Vagina (tissue), 2 donors: ENCODE results near the gene NPAS3. TPM values are rescaled to one million over a fixed set of nuclear protein-coding genes. Genes with fewer than 3 reads are reported as not detected.

ENCODE experiments used
- DNase-seq, 2 donors: peaks; one replicate each; pipeline ENCODE4 v3.0.0-alpha.2; 2017; ENCODE audit errors: extremely low spot score in 2 of 2
- H3K27ac ChIP-seq: fragments of 200-600 bp; sonication (generic); one replicate; pipeline ENCODE4 v1.5.1; 2019
- H3K27me3 ChIP-seq: fragments of 200-600 bp; sonication (generic); one replicate; pipeline ENCODE4 v1.5.1; 2019
- H3K36me3 ChIP-seq, 2 donors: fragments of 200-600 bp; sonication (generic); one replicate each; pipeline ENCODE4 v1.5.1; 2017 to 2019
- H3K4me1 ChIP-seq: fragments of 200-600 bp; sonication (generic); one replicate; pipeline ENCODE4 v1.5.1; 2019
- H3K4me3 ChIP-seq, 2 donors: fragments of 200-600 bp; sonication (generic); 1 replicate in 1 of 2; 2 replicates in 1 of 2; pipeline ENCODE4 v1.5.1; 2016 to 2019
- H3K9me3 ChIP-seq: fragments of 200-600 bp; sonication (generic); one replicate; pipeline ENCODE4 v1.5.1; 2019
- POLR2A ChIP-seq, 2 donors: fragments of 450-650 bp; IDR thresholded peaks; one replicate each; pipeline ENCODE4 v1.6.1; 2017; ENCODE audit warnings: antibody characterized with exemption in 2 of 2, mild to moderate bottlenecking in 2 of 2, moderate library complexity in 2 of 2
- POLR2AphosphoS5 ChIP-seq, 2 donors: sonication (generic); formaldehyde crosslinking; IDR thresholded peaks; one replicate each; pipeline ENCODE4 v1.9.0; 2017; ENCODE audit warnings: antibody characterized with exemption in 2 of 2, mild to moderate bottlenecking in 2 of 2, low read depth in 1 of 2; ENCODE audit not compliant: insufficient read depth in 1 of 2
- intact Hi-C: fragments of 100-400 bp; cut with DNase I; formaldehyde crosslinking; loops from one replicate; pipeline ENCODE4 v1.15.1; 2023
- total RNA-seq: library from RNA; depleted of rRNA; stranded (reverse); fragments of >200 nt; gene quantifications from one replicate; pipeline ENCODE4 v1.2.3, GENCODE V29; 2016
- TF ChIP-seq, protein P1 (sequence below), 3 experiments: fragments of 450-650 bp in 2 of 3; fragments of 200-600 bp in 1 of 3; sonication (generic) in 1 of 3; IDR thresholded peaks; one replicate each; pipeline ENCODE4 v1.5.1; 2017 to 2019; ENCODE audit warnings: antibody characterized with exemption in 3 of 3, mild to moderate bottlenecking in 2 of 3, moderate library complexity in 2 of 3

NPAS3 gene
- total RNA-seq, 1 donor from 2014 or later = 1.2 TPM

DNA sequence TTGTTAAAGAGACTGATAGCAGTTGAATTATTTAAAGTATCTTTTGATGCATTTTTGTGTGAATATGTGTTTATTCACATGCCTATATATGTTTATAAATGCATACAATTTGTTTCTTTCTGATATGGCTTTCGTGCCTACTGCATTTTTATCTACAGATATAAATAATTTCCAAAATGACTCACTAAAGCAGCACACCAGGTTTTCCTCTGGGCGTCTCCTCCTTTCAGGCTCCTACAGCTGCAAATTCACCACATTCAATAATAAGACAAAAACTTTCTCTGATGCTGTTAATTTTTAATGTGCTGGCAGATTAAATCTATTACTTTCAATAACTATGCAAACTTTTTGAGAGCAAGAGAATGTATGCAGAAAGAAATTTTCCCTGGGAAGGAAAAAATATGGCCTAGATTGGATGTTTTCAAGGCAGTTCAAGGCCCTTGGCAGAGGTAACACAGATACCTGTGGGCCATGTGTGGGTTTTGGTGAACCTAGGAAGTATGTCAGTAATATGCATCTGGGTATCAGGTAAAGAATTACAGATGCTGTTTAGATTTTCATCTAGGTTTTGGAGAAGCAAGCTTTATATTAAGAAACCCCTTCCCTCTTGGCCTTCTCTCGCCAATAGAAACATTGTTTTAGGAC, 630.4 kb downstream of the NPAS3 start:
- DNase-seq = no peak
- TF ChIP-seq POLR2AphosphoS5 (IDR thresholded peaks at IDR 0.05; ENCODE audit: insufficient read depth in 1 of 2, low read depth in 1 of 2) (no peak), POLR2A (IDR thresholded peaks at IDR 0.05) (no peak)
- TF ChIP-seq, protein P1, sequence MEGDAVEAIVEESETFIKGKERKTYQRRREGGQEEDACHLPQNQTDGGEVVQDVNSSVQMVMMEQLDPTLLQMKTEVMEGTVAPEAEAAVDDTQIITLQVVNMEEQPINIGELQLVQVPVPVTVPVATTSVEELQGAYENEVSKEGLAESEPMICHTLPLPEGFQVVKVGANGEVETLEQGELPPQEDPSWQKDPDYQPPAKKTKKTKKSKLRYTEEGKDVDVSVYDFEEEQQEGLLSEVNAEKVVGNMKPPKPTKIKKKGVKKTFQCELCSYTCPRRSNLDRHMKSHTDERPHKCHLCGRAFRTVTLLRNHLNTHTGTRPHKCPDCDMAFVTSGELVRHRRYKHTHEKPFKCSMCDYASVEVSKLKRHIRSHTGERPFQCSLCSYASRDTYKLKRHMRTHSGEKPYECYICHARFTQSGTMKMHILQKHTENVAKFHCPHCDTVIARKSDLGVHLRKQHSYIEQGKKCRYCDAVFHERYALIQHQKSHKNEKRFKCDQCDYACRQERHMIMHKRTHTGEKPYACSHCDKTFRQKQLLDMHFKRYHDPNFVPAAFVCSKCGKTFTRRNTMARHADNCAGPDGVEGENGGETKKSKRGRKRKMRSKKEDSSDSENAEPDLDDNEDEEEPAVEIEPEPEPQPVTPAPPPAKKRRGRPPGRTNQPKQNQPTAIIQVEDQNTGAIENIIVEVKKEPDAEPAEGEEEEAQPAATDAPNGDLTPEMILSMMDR (IDR thresholded peaks at IDR 0.05) = no peak
- Histone ChIP-seq H3K4me1 (no peaks in the 10 kb centered on the region), H3K27me3 (no peaks in the 10 kb centered on the region), H3K27ac (no peak overlapping the region), H3K9me3 (no peaks in the 10 kb centered on the region), H3K36me3 (no peaks in the 10 kb centered on the region), H3K4me3 (no peak overlapping the region)
- intact Hi-C loops = no loop called here

DNA sequence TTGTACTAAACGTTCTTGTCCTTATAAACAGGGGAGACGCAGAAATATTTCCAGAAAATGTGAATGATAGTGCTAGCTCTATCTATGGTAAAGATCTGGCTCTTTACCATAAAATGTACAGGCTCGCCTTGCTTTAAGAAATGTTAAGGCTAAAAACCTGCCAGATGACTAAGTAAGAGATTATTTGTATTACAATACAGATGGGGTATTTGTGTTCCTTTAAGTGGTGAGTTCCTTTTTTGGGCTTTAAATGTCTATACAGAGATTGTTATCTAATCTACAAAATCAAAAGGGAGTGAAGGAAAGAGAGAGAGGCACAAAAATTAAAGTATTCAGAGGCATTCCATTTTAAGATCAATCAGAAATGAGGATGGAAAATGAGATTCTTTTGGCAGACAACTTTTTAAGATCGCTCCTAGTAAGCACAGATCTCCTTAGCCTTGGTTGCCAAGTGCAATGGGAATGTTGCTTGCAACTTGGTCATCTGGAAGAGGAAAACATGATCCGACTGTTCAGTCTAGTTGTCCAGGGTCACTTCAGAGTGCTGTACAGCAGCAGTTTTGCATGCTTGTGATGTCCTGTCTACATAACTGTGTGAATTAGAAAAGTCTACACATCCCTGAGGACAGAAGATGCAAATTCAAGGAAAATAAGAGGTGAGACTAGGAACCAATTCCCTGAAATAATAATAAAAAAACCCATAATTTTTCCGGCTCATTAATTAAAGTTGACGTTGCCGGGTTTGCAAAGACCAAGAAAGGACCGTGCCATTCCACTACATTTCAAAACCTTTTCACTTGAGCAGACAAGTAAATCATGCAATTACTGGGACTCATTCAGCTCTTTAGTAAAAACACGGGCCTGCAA, 631.4 kb downstream of the NPAS3 start:
- no peak for DNase-seq
- no peak for TF ChIP-seq POLR2AphosphoS5 (IDR thresholded peaks at IDR 0.05; ENCODE audit: insufficient read depth in 1 of 2, low read depth in 1 of 2)
- Histone ChIP-seq H3K9me3 (no peaks in the 10 kb centered on the region), H3K36me3 (no peaks in the 10 kb centered on the region), H3K4me1 (no peaks in the 10 kb centered on the region), H3K27me3 (no peaks in the 10 kb centered on the region), H3K27ac (no peak overlapping the region), H3K4me3 (no peak overlapping the region)
- intact Hi-C loops = no loop called here

GRCh38 chr14:33570694-33571310, 632.1 kb downstream of the NPAS3 start:
- TF ChIP-seq POLR2AphosphoS5 (IDR thresholded peaks at IDR 0.05; ENCODE audit: insufficient read depth in 1 of 2, low read depth in 1 of 2) = no peak
- TF ChIP-seq, protein P1 (IDR thresholded peaks at IDR 0.05) = no peak
- no peak for TF ChIP-seq POLR2A (IDR thresholded peaks at IDR 0.05)
- no peak for DNase-seq
- no peaks in the 10 kb centered on the region for H3K4me1 ChIP-seq
- no peaks in the 10 kb centered on the region for H3K27me3 ChIP-seq
- intact Hi-C loops = no loop called here
- H3K9me3 ChIP-seq = no peaks in the 10 kb centered on the region
- H3K27ac ChIP-seq = no peak overlapping the region
- H3K36me3 ChIP-seq = no peaks in the 10 kb centered on the region
- no peak overlapping the region for H3K4me3 ChIP-seq

- intact Hi-C loops = no loop called here
- DNase-seq = no peak
- Histone ChIP-seq H3K4me3 (no peak overlapping the region), H3K9me3 (no peaks in the 10 kb centered on the region), H3K4me1 (no peaks in the 10 kb centered on the region), H3K27ac (no peak overlapping the region), H3K36me3 (no peaks in the 10 kb centered on the region), H3K27me3 (no peaks in the 10 kb centered on the region)
- TF ChIP-seq POLR2AphosphoS5 (IDR thresholded peaks at IDR 0.05; ENCODE audit: insufficient read depth in 1 of 2, low read depth in 1 of 2) = no peak
- TF ChIP-seq, protein P1 (IDR thresholded peaks at IDR 0.05) = no peak
- TF ChIP-seq POLR2A (IDR thresholded peaks at IDR 0.05) = no peak
Observed at GRCh38 chr14:33573301-33573880, 634.7 kb downstream of the NPAS3 start.

- no peak for DNase-seq
- intact Hi-C loops = no loop called here
- TF ChIP-seq, protein P1 (IDR thresholded peaks at IDR 0.05) = no peak
- TF ChIP-seq POLR2AphosphoS5 (IDR thresholded peaks at IDR 0.05; ENCODE audit: insufficient read depth in 1 of 2, low read depth in 1 of 2) = no peak
- no peak for TF ChIP-seq POLR2A (IDR thresholded peaks at IDR 0.05)
- no peaks in the 10 kb centered on the region for H3K36me3 ChIP-seq
- H3K4me1 ChIP-seq = no peaks in the 10 kb centered on the region
- H3K27ac ChIP-seq = no peak overlapping the region
- H3K4me3 ChIP-seq = no peak overlapping the region
- no peaks in the 10 kb centered on the region for H3K27me3 ChIP-seq
- H3K9me3 ChIP-seq = no peaks in the 10 kb centered on the region
Observed at GRCh38 chr14:33576014-33576413, 637.3 kb downstream of the NPAS3 start.
